Inferior parietal cortex (tissue), 1 donor: ENCODE measurements around the gene TMEM170A.
"Not testable (repeated sequence)": the region's sequence is repeated elsewhere in the genome, so short reads cannot be mapped to it uniquely, and the experiment has no call there.

ENCODE experiments used
- DNase-seq: peaks from one replicate; pipeline ENCODE4 v3.0.0-alpha.2; 2016; ENCODE audit errors: extremely low spot score

Gene TMEM170A

GRCh38 chr16:75464122-75464918, at the start of gene TMEM170A:
TSS of gene TMEM170A (minus strand) at chr16:75464689. CDS start at chr16:75464600, 89 bp downstream.
- DNase-seq: peak; percentile 99

- no peak for DNase-seq
Observed at GRCh38 chr16:75506574-75506973, 42.1 kb upstream of the TMEM170A start.

GRCh38 chr16:75506107-75506506, 41.6 kb upstream of the TMEM170A start:
- no peak for DNase-seq

GRCh38 chr16:75503801-75504200, 39.3 kb upstream of the TMEM170A start:
- DNase-seq: no peak

GRCh38 chr16:75502916-75503605, 38.6 kb upstream of the TMEM170A start:
- no peak for DNase-seq

GRCh38 chr16:75501820-75502219, 37.3 kb upstream of the TMEM170A start:
- not testable (repeated sequence) for DNase-seq

- DNase-seq: no peak
Observed at GRCh38 chr16:75501359-75501758, 36.9 kb upstream of the TMEM170A start.

GRCh38 chr16:75498605-75499322, 34.3 kb upstream of the TMEM170A start:
- DNase-seq: peak; percentile 57

- no peak for DNase-seq
Observed at GRCh38 chr16:75497558-75497957, 33.1 kb upstream of the TMEM170A start.

- DNase-seq: peak; percentile 59
Observed at GRCh38 chr16:75495076-75495674, 30.7 kb upstream of the TMEM170A start, which contains the start of gene CHST6. TSS of gene CHST6 (minus strand) at chr16:75495441. CDS start at chr16:75479828, 15,613 bp downstream.

- DNase-seq: no peak
Observed at GRCh38 chr16:75494661-75495075, 30.2 kb upstream of the TMEM170A start.

- DNase-seq: no peak
Observed at GRCh38 chr16:75494184-75494583, 29.7 kb upstream of the TMEM170A start.

- DNase-seq: peak; percentile 55
Observed at GRCh38 chr16:75491876-75492275, 27.4 kb upstream of the TMEM170A start.

- no peak for DNase-seq
Observed at GRCh38 chr16:75488322-75488721, 23.8 kb upstream of the TMEM170A start.

- no peak for DNase-seq
Observed at GRCh38 chr16:75486676-75487313, 22.3 kb upstream of the TMEM170A start.

GRCh38 chr16:75486014-75486675, 21.7 kb upstream of the TMEM170A start:
- DNase-seq: no peak

- no peak for DNase-seq
Observed at GRCh38 chr16:75485230-75486013, 20.9 kb upstream of the TMEM170A start.

GRCh38 chr16:75483222-75483621, 18.7 kb upstream of the TMEM170A start:
- no peak for DNase-seq

GRCh38 chr16:75482434-75483205, 18.1 kb upstream of the TMEM170A start:
- DNase-seq: no peak
